ENCODE data around the gene CCM2.

- TF ChIP-seq CTCF (IDR thresholded peaks at IDR 0.05) = no peak
- TF ChIP-seq POLR2A (IDR thresholded peaks at IDR 0.05) = no peak
- no peak for TF ChIP-seq EP300 (IDR thresholded peaks at IDR 0.05)
Observed at GRCh38 chr7:44988701-44989100, 11.3 kb upstream of the CCM2 start.
